ENCODE data around the gene MCL1.
A peak's percentile ranks its signal among the peaks of the same experiment; 100 is the strongest.
"Not testable (repeated sequence)": the region's sequence is repeated elsewhere in the genome, so short reads cannot be mapped to it uniquely, and the experiment has no call there.

Gene MCL1

DNA sequence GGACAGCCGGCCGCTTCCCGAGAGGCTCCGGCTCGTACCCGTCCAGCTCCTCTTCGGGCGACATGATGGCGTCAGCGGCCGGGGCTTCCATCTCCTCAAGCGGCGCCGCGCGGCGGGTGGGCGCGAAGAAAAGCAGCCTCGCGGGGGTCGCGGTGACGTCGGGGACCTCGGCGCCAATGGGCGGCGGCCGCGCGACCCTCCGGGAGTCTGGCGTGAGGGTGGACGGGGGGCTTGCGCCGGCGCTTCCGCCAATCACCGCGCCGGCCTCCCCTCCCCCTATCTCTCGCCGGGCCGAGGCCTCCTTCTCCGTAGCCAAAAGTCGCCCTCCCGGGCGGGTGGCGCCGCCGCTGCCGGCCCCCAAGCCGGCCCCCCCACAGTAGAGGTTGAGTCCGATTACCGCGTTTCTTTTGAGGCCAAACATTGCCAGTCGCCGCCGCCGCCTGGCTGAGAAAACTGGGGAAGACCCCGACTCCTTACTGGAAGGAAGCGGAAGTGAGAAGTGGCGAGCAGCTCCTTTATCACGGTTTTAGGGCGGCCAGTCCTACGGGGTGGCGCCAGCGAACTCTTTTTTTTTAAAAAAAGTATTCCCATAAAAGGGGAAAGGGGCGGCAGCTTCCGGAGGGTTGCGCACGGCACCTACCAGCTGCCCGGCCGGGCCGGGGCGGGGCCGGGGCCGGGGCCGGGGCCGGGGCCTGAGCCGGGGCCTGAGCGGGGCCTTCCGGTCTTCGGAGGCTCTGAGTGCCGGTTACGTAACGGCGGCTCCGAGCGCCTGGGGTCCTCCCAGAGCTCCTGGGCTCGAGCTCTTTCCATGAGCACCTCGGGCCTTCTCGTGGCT lies at the start of gene MCL1:
Gene MCL1, minus strand, starts transcription at position 501 of the 835 bp plus-strand sequence. Its CDS starts 80 bp downstream, at position 421.
- peak; percentile 79 for DNase-seq (ENCODE audit: low read depth)

DNA sequence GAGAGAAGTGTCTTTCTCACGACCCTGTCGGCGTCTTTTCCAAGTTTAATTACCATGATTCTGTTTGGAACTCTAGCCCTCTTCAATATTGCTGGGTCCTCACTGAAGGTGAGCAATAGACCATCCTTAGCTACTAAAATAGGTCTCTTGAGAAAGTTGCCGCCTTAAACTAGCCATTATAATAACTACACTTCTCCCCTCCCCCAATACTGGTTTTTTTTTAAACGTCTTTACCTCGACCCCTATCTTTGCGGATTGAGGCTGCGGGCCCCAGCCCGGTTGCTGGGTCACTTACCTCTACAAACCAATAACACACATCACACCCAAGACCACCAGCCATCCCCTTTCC lies 49.3 kb upstream of the MCL1 start:
- no peak for DNase-seq (ENCODE audit: low read depth)

DNA sequence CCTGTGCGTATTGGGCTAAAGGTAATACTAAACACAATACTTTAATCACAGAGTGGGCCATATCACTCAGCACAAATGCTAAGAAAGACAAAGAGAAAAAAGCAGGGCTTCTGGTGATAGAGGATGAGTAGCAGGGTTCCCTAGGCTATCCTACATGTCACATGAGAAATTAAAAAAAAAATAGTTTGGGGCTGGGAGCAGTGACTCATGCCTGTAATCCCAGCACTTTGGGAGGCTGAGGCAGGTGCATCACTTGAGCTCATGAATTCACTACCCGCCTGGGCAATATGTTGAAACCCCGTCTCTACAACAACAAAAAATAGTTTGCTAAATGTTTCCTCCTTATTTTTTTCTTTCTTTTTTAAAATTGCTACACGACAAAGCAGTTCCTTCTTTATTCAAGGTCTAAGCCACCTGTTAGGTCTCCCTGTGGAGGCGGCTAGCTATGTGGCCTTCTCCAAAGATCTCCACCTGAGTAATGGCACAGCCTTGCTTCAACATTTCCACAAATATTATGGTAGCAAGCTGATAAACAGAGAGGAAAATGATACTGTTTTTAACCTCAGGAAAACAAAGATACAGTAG lies 48.5 kb upstream of the MCL1 start:
- DNase-seq (ENCODE audit: low read depth): no peak

DNA sequence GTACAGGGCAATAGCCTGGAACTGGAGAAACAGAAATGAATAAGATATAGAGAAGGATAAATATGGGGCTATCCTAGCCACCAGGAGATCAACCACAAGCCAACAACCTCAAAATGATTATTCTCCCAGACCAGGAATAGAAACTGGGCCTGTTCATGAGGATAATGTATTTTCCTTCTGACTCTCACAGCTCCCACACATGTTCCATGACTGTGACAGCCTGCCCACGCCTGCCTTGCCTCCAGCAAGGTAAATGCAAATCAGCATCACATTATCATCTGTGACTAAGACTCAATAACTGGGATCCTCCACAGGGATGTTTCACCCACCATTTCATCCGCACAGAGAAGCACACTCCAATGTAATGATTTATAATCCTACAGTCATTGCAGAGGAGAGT lies 46.7 kb upstream of the MCL1 start:
- no peak for DNase-seq (ENCODE audit: low read depth)

DNA sequence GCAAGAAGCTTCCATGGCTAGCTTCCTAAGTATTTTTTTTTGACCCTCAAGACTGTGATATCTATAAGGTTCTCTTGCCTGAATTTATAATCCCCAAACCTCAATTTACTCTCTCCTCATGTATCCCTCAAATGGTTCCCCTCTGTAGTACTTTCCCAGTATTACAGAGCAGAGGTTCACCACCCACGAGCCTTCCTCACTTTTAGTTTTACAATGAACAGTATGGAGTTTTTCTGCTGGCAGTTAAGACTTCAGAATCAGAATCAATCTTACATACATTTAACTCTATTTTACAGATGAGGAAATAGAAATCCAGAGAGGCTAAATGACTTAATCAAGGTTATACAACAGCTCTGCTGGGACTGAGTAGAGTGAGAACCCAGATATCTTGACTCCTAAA lies 45.1 kb upstream of the MCL1 start:
- not testable (repeated sequence) for DNase-seq (ENCODE audit: low read depth)

DNA sequence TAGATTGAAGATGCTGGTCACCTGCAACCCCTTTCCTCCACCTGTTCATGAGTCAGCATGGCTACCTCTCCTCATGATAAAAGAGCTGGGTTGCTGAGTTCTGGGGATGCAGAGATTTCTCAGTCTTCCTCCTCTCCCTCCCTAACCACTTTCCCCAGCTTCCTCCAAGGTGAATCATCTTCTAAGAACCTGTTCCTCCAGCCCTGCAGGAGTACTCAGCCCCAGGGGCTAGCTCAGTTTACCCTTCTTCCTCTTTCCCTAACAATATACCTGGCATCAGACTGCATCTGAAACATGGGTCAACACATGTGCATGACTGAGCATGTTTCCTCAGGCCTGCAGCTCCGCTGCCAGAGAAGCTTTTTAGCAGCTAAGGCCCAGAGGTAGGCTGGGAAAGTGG lies 44.7 kb upstream of the MCL1 start:
- DNase-seq (ENCODE audit: low read depth): not testable (repeated sequence)

DNA sequence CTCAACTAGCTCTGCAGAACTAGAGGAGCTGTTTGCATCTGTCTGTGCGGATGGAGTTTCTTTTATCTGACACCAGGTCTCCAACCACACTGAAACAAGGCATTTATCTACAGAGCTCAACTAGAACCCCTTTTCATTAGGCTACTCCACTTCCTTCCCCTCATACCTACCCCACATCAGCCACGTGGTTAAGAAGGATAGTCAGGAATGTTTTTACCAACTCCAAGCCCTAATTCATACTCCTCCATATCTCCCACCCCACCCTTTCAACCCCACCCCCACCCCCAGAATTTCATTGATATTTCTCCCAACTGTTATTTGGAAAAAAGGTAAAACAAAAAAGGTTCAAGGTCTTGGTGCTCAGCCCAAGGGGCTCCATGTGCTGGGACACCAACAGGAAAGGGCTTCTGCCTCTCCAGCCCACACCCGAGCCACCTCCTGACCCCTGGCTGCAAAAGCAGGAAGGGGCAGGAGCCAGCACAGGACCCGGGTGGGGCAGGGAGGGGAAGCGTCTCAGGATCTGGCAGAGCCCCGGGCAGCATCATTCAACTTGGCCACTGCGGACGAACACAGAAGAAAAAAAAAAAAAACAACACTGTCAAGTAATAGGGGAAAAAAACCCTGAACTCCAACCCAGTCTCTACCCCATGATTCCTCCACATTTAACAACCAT lies 43.0 kb upstream of the MCL1 start:
- DNase-seq (ENCODE audit: low read depth): no peak

DNA sequence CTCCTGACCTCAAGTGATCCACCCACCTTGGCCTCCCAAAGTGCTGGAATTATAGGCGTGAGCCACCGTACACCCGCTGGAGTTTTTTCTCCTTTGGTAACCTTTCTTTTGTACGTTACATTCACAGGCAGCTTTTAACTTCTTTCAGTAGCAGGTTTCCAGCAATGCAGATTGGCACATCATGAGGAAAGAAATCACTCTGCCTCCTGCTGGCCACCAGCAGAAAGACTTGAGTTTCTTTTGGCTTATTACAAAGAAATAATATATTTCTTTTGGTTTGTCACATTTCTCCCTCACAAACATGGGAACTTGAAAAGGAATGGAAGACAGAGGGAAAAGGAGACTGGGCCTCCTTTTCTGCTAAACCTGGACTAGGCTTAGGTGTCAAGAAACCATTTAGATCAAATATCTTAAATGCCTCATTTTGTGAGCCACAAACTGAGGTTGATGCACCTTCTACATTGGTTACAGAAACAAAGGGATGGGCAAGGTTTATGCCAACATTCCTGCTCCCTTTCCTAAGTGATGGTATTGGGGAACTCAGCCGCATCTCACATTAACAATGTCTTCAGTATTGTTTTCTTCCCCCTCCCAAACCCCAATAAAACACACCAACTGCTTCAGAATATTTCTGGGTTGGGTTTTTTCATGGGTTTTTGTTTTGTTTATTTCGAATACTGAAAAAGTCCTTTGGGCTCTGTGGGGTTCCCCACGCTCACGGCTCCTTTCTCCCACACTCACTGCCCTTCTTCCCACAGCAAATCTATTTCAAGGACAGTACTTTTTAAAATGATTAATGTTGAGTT lies 42.3 kb upstream of the MCL1 start:
- DNase-seq (ENCODE audit: low read depth): peak; percentile 33

DNA sequence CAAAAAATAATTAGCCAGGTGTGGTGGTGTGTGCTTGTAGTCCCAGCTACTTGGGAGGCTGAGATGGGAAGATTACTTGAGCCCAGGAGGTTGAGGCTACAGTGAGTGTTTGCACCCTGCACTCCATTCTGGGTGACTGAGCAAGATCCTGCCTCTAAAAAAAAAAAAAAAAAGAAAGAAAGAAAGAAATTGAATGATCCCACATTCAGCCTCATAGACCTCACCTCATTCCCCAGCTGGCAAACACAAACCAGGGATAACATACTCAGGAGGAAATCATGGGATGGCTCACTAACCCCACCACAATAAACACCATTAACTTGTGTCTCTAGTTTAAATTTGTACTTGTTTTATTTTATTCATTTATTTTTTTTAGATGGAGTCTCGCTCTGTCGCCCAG lies 41.5 kb upstream of the MCL1 start:
- no peak for DNase-seq (ENCODE audit: low read depth)

DNA sequence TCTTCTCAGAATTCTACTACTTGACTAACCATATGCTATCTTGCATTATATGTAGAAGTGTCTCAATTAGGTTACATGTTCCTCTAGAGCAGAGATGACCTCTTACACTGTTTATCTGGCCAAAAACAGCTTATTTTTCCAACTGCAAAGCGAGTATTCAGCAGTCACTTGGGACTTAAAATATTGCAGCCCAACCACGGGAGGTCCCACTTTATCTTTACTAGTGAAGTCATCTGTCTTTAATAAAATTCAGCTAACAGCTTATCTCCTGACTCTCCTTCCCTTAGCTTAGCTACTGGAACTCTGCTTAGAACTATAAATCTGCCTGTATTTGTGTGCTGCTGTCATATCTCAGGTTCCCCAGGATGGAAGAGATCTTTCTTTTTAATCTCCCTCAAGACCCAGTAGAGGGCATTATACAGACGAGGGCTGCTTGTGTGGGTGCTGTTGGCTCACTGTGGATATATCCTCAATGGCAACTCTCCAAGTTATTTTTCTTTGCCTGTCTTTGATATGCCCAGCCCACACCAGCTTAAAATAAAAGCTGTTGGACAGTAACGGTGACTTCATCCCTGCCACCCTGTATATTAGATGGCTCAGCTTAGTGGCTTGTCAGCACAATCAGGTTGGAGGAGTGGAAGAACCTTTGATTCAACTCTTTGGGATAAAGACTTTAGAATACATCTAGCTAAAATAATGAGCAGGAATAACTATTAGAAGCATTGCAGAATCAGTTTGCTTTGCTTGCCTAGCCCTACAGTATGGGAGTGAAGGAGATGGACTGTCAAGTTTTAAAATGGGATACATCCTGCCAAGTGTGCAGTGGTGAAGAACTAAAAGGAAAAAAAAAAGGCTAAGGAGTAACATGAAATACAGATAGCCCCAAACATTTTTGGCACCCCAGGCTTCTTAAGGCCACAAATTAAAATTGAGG lies 40.4 kb upstream of the MCL1 start:
- DNase-seq (ENCODE audit: low read depth): no peak

DNA sequence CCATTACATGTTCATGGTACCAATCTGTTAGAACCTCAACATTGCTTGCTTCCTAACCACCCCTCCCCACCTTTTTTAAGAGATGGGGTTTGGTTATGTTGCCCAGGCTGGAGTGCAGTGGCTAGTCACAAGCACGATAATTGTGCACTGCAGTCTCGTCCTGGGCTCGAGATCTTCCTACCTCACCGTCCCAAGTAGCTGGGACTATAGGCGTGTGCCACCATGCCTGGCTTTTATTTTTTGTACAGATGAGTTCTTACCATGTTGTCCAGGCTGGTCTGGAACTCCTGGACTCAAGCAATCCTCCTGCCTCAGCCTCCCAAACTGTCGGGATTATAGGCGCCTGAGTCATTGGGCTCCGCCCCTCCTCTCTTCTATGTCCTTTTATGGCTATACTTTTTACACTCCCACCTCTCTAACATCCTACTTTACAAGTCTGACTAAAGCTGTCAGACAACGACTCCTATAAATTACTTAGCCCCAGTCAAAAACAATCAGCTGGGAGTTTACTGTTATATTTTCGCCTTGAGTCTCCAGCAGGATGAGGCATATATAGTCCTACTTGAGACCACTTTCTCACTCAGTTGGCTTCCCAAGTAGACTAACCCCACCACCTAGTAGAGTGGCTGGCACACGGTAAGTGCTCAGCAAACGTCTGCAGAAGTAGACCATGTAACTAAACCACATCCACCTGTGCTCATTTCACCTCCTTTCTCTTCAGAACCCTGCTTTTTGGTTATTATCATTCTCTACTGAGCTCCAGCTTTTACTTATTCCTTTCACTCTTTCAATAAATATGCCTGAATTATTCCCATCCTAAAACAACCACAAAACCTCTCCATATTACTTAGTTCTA lies 36.2 kb upstream of the MCL1 start:
- no peak for DNase-seq (ENCODE audit: low read depth)

DNA sequence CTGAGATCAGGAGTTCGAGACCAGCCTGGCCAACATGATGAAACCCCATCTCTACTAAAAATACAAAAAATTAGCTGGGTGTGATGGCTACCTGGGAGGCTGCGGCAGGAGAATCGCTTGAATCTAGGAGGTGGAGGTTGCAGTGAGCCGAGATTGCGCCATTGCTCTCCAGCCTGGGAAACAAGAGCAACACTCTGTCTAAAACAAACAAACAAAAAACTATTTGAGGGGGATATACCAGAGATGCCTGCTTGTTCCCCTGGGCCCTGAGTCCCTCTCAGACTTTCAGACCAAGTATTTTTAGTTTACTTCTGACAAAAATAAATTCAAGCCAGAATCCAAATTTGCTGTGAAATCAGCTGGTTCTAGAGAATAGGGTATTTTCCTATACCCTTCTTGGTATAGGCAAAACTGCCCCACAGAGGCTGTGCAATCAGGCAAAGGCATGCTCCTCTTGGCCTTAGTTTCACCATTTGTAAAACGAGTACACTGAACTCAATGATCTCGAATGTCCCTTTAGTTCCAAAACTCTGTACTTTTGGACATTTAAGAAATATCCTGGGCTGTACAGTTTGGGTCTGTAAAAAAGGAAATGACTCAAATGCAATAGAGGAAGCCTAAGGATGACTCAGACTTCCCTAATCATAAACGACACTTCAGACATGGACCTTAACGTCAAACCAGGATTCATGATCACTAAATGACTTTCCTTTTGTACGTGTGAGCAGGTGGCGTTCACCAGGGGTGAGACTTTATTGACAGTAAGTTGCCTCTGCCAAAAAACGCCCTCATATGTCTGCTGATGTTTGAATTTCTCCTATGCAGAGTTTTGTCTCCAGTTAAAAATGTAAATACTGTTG lies 33.9 kb upstream of the MCL1 start:
- peak; percentile 29 for DNase-seq (ENCODE audit: low read depth)

DNA sequence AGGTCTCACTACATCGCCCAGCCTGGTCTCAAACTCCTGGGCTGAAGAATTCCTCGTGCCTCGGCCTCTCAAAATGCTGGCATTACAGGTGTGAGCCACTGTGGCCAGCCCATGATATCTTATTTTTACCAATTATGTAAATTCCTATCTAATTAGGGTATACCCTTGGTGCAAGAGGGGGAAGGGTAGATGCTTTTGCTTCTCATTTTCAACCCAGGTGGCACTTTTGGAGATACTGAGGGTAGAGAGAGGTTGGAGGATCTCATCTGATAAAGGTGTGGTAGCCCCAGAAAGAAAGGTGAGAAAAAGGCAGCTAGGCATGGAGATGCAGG lies 32.6 kb upstream of the MCL1 start:
- DNase-seq (ENCODE audit: low read depth): no peak

DNA sequence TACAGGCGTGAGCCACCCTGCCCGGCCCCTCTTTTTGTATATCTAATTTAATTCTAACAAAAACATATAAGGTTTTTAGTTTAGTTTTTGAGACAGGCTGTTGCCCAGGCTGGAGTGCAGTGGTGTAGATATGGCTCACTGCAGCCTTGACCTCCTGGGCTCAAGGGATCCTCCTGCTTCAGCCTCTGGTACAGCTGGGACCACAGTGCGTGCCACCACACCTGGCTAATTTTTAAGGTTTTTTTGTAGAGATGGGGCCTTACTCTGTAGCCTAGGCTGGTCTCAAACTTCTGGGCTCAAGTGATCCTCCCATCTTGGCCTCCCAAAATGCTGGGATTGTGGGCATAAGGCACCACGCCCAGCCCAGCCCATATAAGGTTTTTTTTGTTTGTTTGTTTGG lies 31.2 kb upstream of the MCL1 start:
- no peak for DNase-seq (ENCODE audit: low read depth)

DNA sequence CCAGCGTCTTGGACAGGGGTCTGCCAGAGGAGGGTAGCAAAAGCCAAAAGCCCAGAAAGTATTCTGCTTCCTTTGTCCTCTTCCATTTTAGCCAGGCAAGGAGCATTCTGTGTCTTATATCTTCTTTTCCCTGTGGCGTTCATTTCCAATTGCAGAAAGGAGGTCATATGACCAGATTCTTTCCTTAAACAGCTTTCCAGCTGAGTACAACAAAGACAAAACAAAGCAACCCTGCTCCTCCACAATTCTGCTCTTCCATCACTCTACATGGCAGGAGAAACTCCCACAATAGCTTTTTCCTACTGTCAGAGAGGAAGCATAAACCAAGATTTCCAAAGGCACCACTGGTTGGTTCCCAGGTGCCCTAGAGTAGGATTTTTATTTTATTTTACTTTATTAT lies 30.3 kb upstream of the MCL1 start:
- DNase-seq (ENCODE audit: low read depth): no peak

DNA sequence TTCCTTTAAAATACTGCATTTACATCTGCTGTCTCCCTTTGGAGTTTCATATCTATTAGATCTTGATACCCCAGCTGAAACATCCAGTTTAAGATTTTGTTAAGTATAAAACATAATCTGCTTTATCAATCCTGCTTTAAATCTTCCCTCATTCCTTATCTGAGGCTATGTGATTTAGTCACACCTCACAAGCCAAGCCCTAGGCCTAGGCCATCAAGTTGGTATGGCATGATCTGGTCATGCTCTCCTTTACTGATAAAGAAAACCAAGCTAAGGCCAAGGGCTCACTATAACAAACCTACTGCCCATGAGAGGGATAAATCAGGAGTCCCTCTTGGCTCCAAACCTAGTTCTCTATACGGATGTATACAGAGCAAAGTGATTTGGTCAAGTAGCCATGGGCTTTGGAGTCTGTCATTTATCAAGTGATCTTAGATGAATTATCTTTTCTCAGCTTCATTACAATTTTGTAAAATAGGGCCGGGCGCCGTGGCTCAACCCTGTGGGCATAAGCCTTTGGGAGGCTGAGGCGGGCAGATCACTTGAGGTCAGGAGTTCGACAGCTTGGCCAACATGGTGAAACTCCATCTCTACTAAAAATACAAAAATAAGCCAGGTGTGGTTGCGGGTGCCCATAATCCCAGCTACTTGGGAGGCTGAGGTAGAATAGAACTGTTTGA lies 27.2 kb upstream of the MCL1 start:
- no peak for DNase-seq (ENCODE audit: low read depth)

DNA sequence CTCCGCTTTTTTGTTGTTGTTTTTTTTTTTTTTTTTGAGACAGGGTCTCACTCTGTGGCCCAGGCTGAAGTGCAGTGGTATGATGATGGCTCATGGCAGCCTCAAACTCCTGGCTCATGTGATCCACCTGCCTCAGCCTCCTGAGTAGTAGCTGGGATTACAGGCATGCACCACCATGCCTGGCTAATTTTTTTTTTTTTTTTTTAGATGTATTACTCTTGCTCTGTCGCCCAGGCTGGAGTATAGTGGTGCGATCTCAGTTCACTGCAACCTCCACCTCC lies 26.0 kb upstream of the MCL1 start:
- DNase-seq (ENCODE audit: low read depth): not testable (repeated sequence)

DNA sequence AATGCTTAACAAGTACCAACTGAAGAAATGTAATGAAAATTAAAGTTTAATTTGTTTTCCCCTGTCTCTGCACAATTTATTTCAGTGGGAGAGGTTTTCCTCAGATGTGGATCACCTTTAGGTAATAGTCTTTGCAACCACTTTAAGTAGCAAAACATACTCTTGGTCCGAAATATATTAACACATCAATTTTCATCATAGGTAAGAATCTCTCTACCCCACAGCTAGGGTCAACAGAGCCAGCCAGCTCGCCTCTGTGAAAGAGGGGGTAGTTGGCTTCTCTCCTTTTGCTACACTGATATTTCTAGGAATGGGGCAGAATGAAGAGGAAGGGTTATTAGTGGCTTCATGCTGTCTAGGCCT lies 24.8 kb upstream of the MCL1 start:
- no peak for DNase-seq (ENCODE audit: low read depth)

DNA sequence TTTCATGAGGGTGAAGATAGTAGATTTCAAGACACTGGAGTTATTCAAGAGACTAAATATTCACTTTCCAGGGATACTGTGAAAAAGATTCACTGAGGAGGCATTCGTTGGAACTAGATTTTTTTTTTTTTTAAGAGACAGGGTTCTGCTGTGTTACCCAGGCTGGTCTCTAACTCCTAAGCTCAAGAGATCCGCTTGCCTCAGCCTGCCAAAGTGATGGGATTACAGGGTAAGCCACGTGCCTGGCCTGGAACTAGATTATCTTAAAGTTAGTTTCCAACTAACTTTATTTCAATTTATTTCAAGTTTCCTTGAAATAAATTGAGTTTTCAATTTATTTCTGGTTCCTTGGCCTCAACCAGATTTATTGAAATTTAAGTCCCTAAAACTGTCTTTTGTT lies 24.3 kb upstream of the MCL1 start:
- DNase-seq (ENCODE audit: low read depth): no peak
